ENCODE data around the gene TMCO6. TPM values are rescaled to one million over a fixed set of nuclear protein-coding genes. Genes with fewer than 3 reads are reported as not detected.
A peak's percentile ranks its signal among the peaks of the same experiment; 100 is the strongest.

TMCO6 gene
- total and polyA plus RNA-seq, 2 of the 4 experiments (the other 2 are of a cell fraction) = 6.6 to 10.6 TPM

DNA sequence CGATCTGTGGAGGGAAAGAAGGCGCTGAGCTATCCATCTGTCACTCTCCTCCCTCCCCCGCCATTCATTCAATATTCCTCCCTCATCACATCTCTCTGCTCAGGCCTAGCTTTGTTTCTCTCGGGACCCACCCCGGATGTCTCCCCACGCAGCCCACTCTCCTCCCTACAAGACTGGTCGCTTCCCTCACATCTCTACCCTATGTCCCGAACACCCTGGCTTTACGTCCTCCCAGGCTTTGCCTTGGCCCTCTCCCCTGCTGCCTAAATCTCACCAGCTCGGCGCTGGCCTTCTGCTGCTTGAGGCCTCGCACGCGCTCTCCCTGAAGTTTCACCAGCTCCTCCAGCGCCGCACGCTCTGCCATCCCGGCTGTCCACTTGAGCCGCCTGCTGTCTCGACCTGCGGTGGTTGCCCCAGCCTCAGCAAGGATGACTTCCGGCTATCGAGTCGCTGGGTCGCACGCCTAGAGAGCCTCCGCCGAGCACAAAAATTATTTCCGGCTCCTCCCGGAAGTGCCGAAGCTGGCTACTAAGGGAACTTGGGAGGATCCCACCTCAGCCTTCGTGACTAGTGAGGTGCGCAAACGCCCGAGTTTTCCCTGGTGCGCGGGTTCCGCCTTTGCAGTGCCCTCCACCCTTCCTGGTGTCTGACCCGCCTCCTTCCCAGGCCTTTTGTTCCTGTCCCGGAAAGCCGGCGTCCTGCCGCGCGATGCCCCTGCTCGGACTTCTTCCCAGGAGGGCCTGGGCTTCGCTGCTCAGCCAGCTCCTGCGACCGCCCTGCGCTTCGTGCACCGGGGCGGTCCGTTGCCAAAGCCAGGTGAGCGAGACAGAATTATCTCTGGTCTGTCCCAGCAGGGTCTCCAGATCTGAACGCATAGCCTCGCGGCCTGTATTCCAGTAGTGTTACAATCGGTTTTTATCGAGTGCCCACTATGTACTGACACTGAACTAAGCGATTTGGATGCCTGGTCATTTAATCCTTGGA lies 52.0 kb downstream of the TMCO6 start, which contains the start of the genes HARS1 and HARS2:
HARS1 (minus strand) TSS at position 430 of the 984 bp plus-strand sequence; CDS start at position 364, 66 bp downstream.
HARS2 (plus strand) TSS at position 515 of the 984 bp plus-strand sequence; CDS start at position 709, 194 bp downstream.
- Histone ChIP-seq H4K8ac (ENCODE audit: low read depth in 2 of 2, low read length in 2 of 2) (peak within 1 kb of the TSS; percentile 93 to 98), H3K23ac (ENCODE audit: low read depth, low read length) (peak within 1 kb of the TSS; percentile 94), H3K27ac (ENCODE audit: insufficient read depth, low read length) (peak within 1 kb of the TSS; percentile 92), H3K79me1 (ENCODE audit: low read depth in 1 of 2, low read length in 2 of 2) (peaks cover 46 to 48% of the 10 kb centered on the region in 2 experiments), H3K4me3 (ENCODE audit: insufficient read depth, low read depth, low read length) (peak within 1 kb of the TSS; percentile 83), H3K4me1 (ENCODE audit: control insufficient read depth, insufficient read depth, low read length) (peaks cover 2% of the 10 kb centered on the region; the same call in 1 of the 2 replicates), H2AFZ (replicated peaks; ENCODE audit: low read length, poor library complexity) (peak within 1 kb of the TSS; percentile 98), H2BK20ac (ENCODE audit: low read depth, low read length) (no peak within 1 kb of the TSS), H4K5ac (ENCODE audit: low read depth, low read length) (peak within 1 kb of the TSS; percentile 93), H3K36me3 (ENCODE audit: control insufficient read depth, insufficient read depth, low read length) (peaks cover 26% of the 10 kb centered on the region), H3K9ac (ENCODE audit: low read depth, low read length) (peak within 1 kb of the TSS; percentile 96), H2BK15ac (ENCODE audit: low read depth, low read length) (peak within 1 kb of the TSS; percentile 46; the same call in 1 of the 3 replicates), H2AK5ac (ENCODE audit: low read depth, low read length) (peak within 1 kb of the TSS; percentile 71), H3K27me3 (ENCODE audit: control insufficient read depth, insufficient read depth, low read length) (no peaks in the 10 kb centered on the region), H2BK5ac (ENCODE audit: low read depth, low read length, poor library complexity, severe bottlenecking) (peak within 1 kb of the TSS; percentile 77), H3K56ac (ENCODE audit: extremely low read depth, insufficient read depth, low read length) (peak within 1 kb of the TSS; percentile 89), H2AK9ac (replicated peaks; ENCODE audit: low read depth, low read length, poor library complexity) (peak within 1 kb of the TSS; percentile 89), H3K4ac (ENCODE audit: low read depth, low read length) (peak within 1 kb of the TSS; percentile 96), H2BK120ac (ENCODE audit: low read depth, low read length) (peak within 1 kb of the TSS; percentile 73; the same call in 1 of the 2 replicates), H3K18ac (ENCODE audit: low read depth, low read length) (peak within 1 kb of the TSS; percentile 43; the same call in 1 of the 2 replicates), H3K4me2 (ENCODE audit: low read depth, low read length) (peak within 1 kb of the TSS; percentile 83), H3K9me3 (ENCODE audit: control insufficient read depth, insufficient read depth, low read length) (no peaks in the 10 kb centered on the region), H4K20me1 (ENCODE audit: insufficient read depth, low read length) (no peaks in the 10 kb centered on the region), H4K91ac (ENCODE audit: insufficient read depth, low read depth, low read length) (peak within 1 kb of the TSS; percentile 91), H3K9me1 (ENCODE audit: insufficient read depth, low read length) (no peaks in the 10 kb centered on the region), H3K14ac (replicated peaks; ENCODE audit: low read depth, low read length) (peak within 1 kb of the TSS; percentile 97)
- ChIA-PET POLR2A (ENCODE audit: unreplicated experiment) (interaction anchor here (0.6 to 0.9 kb wide), 2 partner anchors 9 to 476 kb away, joined by 3 to 4 read pairs; partner anchors contain the start of gene ZMAT2), CTCF (interaction anchor here (0.7 kb wide), 1 partner anchor 29 kb away, joined by 3 read pairs; no protein-coding TSS in a partner anchor)
- intact Hi-C loops (cut with micrococcal nuclease) = loop anchor here (1.0 to 10.0 kb wide), 2 partner anchors 27 to 446 kb away; partner anchors contain the start of gene WDR55
- in situ Hi-C loops (cut with MboI; ENCODE audit: low sequenced_read_pairs) = loop anchor here (25.0 kb wide), 1 partner anchor 896 kb away; no protein-coding TSS in a partner anchor
- dilution Hi-C loops (cut with HindIII; ENCODE audit: low sequenced_read_pairs, unreplicated experiment) = no loop called here
- peak; percentile 95 for DNase-seq
- 0% methylated on average over 36 of the region's 61 CpGs; no CpG with 5 or more reads in 1 of the 2 experiments for WGBS, 2 experiments (ENCODE audit: extremely low coverage in 2 of 2, insufficient read length in 1 of 2)
- no TSS peak for BruUV-seq (replicated peaks)
- ATAC-seq (ENCODE audit: low read depth) = peak; percentile 95
- TF ChIP-seq, protein P1, sequence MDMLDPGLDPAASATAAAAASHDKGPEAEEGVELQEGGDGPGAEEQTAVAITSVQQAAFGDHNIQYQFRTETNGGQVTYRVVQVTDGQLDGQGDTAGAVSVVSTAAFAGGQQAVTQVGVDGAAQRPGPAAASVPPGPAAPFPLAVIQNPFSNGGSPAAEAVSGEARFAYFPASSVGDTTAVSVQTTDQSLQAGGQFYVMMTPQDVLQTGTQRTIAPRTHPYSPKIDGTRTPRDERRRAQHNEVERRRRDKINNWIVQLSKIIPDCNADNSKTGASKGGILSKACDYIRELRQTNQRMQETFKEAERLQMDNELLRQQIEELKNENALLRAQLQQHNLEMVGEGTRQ (IDR thresholded peaks at IDR 0.05; ENCODE audit: low read depth, low read length) = no peak; the same call in 1 of the 2 replicates
- TF ChIP-seq MAFK (IDR thresholded peaks at IDR 0.05; ENCODE audit: low read depth, low read length) = no peak
- TF ChIP-seq, protein P2, sequence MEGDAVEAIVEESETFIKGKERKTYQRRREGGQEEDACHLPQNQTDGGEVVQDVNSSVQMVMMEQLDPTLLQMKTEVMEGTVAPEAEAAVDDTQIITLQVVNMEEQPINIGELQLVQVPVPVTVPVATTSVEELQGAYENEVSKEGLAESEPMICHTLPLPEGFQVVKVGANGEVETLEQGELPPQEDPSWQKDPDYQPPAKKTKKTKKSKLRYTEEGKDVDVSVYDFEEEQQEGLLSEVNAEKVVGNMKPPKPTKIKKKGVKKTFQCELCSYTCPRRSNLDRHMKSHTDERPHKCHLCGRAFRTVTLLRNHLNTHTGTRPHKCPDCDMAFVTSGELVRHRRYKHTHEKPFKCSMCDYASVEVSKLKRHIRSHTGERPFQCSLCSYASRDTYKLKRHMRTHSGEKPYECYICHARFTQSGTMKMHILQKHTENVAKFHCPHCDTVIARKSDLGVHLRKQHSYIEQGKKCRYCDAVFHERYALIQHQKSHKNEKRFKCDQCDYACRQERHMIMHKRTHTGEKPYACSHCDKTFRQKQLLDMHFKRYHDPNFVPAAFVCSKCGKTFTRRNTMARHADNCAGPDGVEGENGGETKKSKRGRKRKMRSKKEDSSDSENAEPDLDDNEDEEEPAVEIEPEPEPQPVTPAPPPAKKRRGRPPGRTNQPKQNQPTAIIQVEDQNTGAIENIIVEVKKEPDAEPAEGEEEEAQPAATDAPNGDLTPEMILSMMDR (conservative IDR thresholded peaks at IDR 0.05; ENCODE audit: low read depth, low read length) = 0 out of 2 replicates have a peak, but pooled peaks have one; percentile 5
- no peak for TF ChIP-seq SMC3 (IDR thresholded peaks at IDR 0.05; ENCODE audit: low read depth, low read length)
- TF ChIP-seq RFX5 (IDR thresholded peaks at IDR 0.05; ENCODE audit: low read depth, low read length) = no peak
- TF ChIP-seq, protein P3, sequence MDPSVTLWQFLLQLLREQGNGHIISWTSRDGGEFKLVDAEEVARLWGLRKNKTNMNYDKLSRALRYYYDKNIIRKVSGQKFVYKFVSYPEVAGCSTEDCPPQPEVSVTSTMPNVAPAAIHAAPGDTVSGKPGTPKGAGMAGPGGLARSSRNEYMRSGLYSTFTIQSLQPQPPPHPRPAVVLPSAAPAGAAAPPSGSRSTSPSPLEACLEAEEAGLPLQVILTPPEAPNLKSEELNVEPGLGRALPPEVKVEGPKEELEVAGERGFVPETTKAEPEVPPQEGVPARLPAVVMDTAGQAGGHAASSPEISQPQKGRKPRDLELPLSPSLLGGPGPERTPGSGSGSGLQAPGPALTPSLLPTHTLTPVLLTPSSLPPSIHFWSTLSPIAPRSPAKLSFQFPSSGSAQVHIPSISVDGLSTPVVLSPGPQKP (IDR thresholded peaks at IDR 0.05; ENCODE audit: borderline replicate concordance, low read depth, low read length) = peak; percentile 83; the same call in 1 of the 2 replicates
- TF ChIP-seq BHLHE40 (IDR thresholded peaks at IDR 0.05; ENCODE audit: low read depth, low read length) = peak; percentile 24; the same call in 1 of the 2 replicates
- TF ChIP-seq RCOR1 (IDR thresholded peaks at IDR 0.05; ENCODE audit: insufficient replicate concordance, low read length) = no peak
- no peak for TF ChIP-seq FOS (IDR thresholded peaks at IDR 0.05; ENCODE audit: low read depth, low read length)
- TF ChIP-seq RAD21 (IDR thresholded peaks at IDR 0.05; ENCODE audit: low read length) = no peak; the same call in 1 of the 2 replicates
- peak; percentile 94 for TF ChIP-seq MXI1 (IDR thresholded peaks at IDR 0.05; ENCODE audit: borderline replicate concordance, low read depth, low read length)

Measured in IMR-90 (cell line).